IPS-20b (cell line): Measurements from ENCODE around the gene CDKN1C.

Experiments
- H3K27ac ChIP-seq: one replicate; pipeline ENCODE4 v1.5.1; 2013; ENCODE audit warnings: low read length
- H3K27me3 ChIP-seq: 2 replicates; pipeline ENCODE4 v1.6.1; 2013; ENCODE audit warnings: mild to moderate bottlenecking, low read length, inconsistent platforms; ENCODE audit not compliant: insufficient read depth
- H3K36me3 ChIP-seq: 2 replicates; pipeline ENCODE4 v1.6.1; 2013; ENCODE audit warnings: low read depth, mild to moderate bottlenecking, inconsistent platforms, low read length, moderate library complexity; ENCODE audit not compliant: insufficient read depth
- H3K4me1 ChIP-seq: 2 replicates; pipeline ENCODE4 v1.6.1; 2013; ENCODE audit warnings: mild to moderate bottlenecking, control low read depth, inconsistent platforms, low read length, moderate library complexity; ENCODE audit not compliant: insufficient read depth
- H3K4me3 ChIP-seq: 2 replicates; pipeline ENCODE4 v1.5.1; 2013; ENCODE audit warnings: mild to moderate bottlenecking, low read length, inconsistent platforms
- H3K9ac ChIP-seq: 2 replicates; pipeline ENCODE4 v1.6.1; 2013; ENCODE audit warnings: low read depth, mild to moderate bottlenecking, inconsistent platforms, low read length, moderate library complexity
- H3K9me3 ChIP-seq: 2 replicates; pipeline ENCODE4 v1.6.1; 2013; ENCODE audit warnings: mild to moderate bottlenecking, low read depth, low read length, inconsistent platforms; ENCODE audit not compliant: insufficient read depth

CDKN1C gene

GRCh38 chr11:2859699-2860037 lies 25.9 kb downstream of the CDKN1C start:
- no peak overlapping the region for H3K9ac ChIP-seq
- peaks cover 78% of the 10 kb centered on the region for H3K27me3 ChIP-seq
- no peak overlapping the region for H3K27ac ChIP-seq
- no peaks in the 10 kb centered on the region for H3K36me3 ChIP-seq
- peaks cover 11% of the 10 kb centered on the region; the same call in 1 of the 2 replicates for H3K4me1 ChIP-seq
- H3K9me3 ChIP-seq, result no peaks in the 10 kb centered on the region
- H3K4me3 ChIP-seq, result no peak overlapping the region

- no peaks in the 10 kb centered on the region for H3K9me3 ChIP-seq
- peaks cover 76% of the 10 kb centered on the region for H3K27me3 ChIP-seq
- no peaks in the 10 kb centered on the region for H3K36me3 ChIP-seq
- peaks cover 11% of the 10 kb centered on the region; the same call in 1 of the 2 replicates for H3K4me1 ChIP-seq
- H3K4me3 ChIP-seq, result no peak overlapping the region
- no peak overlapping the region for H3K27ac ChIP-seq
- no peak overlapping the region for H3K9ac ChIP-seq
These were observed 26.4 kb downstream of the CDKN1C start for GRCh38 chr11:2858995-2859698.

- Histone ChIP-seq H3K27me3 (peaks cover 75% of the 10 kb centered on the region), H3K4me1 (peaks cover 5% of the 10 kb centered on the region; the same call in 1 of the 2 replicates), H3K9ac (no peak overlapping the region), H3K9me3 (no peaks in the 10 kb centered on the region), H3K36me3 (no peaks in the 10 kb centered on the region), H3K4me3 (no peak overlapping the region), H3K27ac (no peak overlapping the region)
These were observed 27.7 kb downstream of the CDKN1C start for GRCh38 chr11:2857918-2858317.

GRCh38 chr11:2857276-2857675 lies 28.3 kb downstream of the CDKN1C start:
- Histone ChIP-seq H3K9ac (no peak overlapping the region), H3K9me3 (no peaks in the 10 kb centered on the region), H3K27ac (no peak overlapping the region), H3K4me3 (no peak overlapping the region), H3K4me1 (peaks cover 5% of the 10 kb centered on the region; the same call in 1 of the 2 replicates), H3K36me3 (no peaks in the 10 kb centered on the region), H3K27me3 (peaks cover 75% of the 10 kb centered on the region)

- H3K9me3 ChIP-seq, result no peaks in the 10 kb centered on the region
- H3K36me3 ChIP-seq, result no peaks in the 10 kb centered on the region
- H3K4me1 ChIP-seq, result no peaks in the 10 kb centered on the region
- H3K4me3 ChIP-seq, result no peak overlapping the region
- no peak overlapping the region for H3K27ac ChIP-seq
- H3K27me3 ChIP-seq, result peaks cover 55% of the 10 kb centered on the region
- H3K9ac ChIP-seq, result no peak overlapping the region
These were observed 30.4 kb downstream of the CDKN1C start for GRCh38 chr11:2855162-2855561.

GRCh38 chr11:2853997-2854560 lies 31.5 kb downstream of the CDKN1C start:
- H3K9me3 ChIP-seq, result no peaks in the 10 kb centered on the region
- no peak overlapping the region for H3K9ac ChIP-seq
- H3K4me1 ChIP-seq, result no peaks in the 10 kb centered on the region
- H3K27ac ChIP-seq, result no peak overlapping the region
- no peak overlapping the region for H3K4me3 ChIP-seq
- peaks cover 46% of the 10 kb centered on the region for H3K27me3 ChIP-seq
- no peaks in the 10 kb centered on the region for H3K36me3 ChIP-seq

GRCh38 chr11:2853401-2853800 lies 32.2 kb downstream of the CDKN1C start:
- Histone ChIP-seq H3K9ac (no peak overlapping the region), H3K27ac (no peak overlapping the region), H3K4me1 (no peaks in the 10 kb centered on the region), H3K36me3 (no peaks in the 10 kb centered on the region), H3K4me3 (no peak overlapping the region), H3K27me3 (peaks cover 47% of the 10 kb centered on the region), H3K9me3 (no peaks in the 10 kb centered on the region)

GRCh38 chr11:2849994-2850770 lies 35.4 kb downstream of the CDKN1C start:
- Histone ChIP-seq H3K9me3 (no peaks in the 10 kb centered on the region), H3K4me1 (no peaks in the 10 kb centered on the region), H3K27ac (no peak overlapping the region), H3K4me3 (no peak overlapping the region), H3K36me3 (no peaks in the 10 kb centered on the region), H3K9ac (no peak overlapping the region; the same call in 1 of the 2 replicates), H3K27me3 (peaks cover 28% of the 10 kb centered on the region; the same call in 1 of the 2 replicates)

- Histone ChIP-seq H3K27ac (no peak overlapping the region), H3K36me3 (no peaks in the 10 kb centered on the region), H3K4me3 (no peak overlapping the region), H3K4me1 (no peaks in the 10 kb centered on the region), H3K27me3 (peaks cover 15% of the 10 kb centered on the region; the same call in 1 of the 2 replicates), H3K9me3 (no peaks in the 10 kb centered on the region), H3K9ac (no peak overlapping the region)
These were observed 37.1 kb downstream of the CDKN1C start for GRCh38 chr11:2848497-2848896.

GRCh38 chr11:2847561-2847960 lies 38.0 kb downstream of the CDKN1C start:
- peaks cover 8% of the 10 kb centered on the region; the same call in 1 of the 2 replicates for H3K27me3 ChIP-seq
- no peak overlapping the region for H3K4me3 ChIP-seq
- no peak overlapping the region for H3K27ac ChIP-seq
- H3K36me3 ChIP-seq, result no peaks in the 10 kb centered on the region
- H3K9me3 ChIP-seq, result no peaks in the 10 kb centered on the region
- no peak overlapping the region for H3K9ac ChIP-seq
- H3K4me1 ChIP-seq, result no peaks in the 10 kb centered on the region

GRCh38 chr11:2846470-2846869 lies 39.1 kb downstream of the CDKN1C start:
- no peaks in the 10 kb centered on the region for H3K9me3 ChIP-seq
- no peak overlapping the region for H3K4me3 ChIP-seq
- H3K4me1 ChIP-seq, result no peaks in the 10 kb centered on the region
- H3K9ac ChIP-seq, result no peak overlapping the region
- no peaks in the 10 kb centered on the region for H3K36me3 ChIP-seq
- H3K27ac ChIP-seq, result no peak overlapping the region
- peaks cover 8% of the 10 kb centered on the region; the same call in 1 of the 2 replicates for H3K27me3 ChIP-seq
